Neural crest cell (in vitro differentiated cells): ENCODE data around the gene ZKSCAN4. TPM values are rescaled to one million over a fixed set of nuclear protein-coding genes. Genes with fewer than 3 reads are reported as not detected.

Experiments used
- DNase-seq: peaks from one replicate; pipeline ENCODE4 v3.0.0; 2021; ENCODE audit warnings: low read depth, mixed read lengths, low spot score
- H3K27ac Mint-ChIP-seq: one replicate; pipeline ENCODE4 v1.8.0; 2021; ENCODE audit warnings: mild to moderate bottlenecking, mixed read lengths; ENCODE audit not compliant: unreplicated experiment
- H3K27me3 Mint-ChIP-seq: 2 replicates; pipeline ENCODE4 v1.8.0; 2021; ENCODE audit warnings: low read depth, mild to moderate bottlenecking, mixed read lengths
- H3K36me3 Mint-ChIP-seq: 2 replicates; pipeline ENCODE4 v1.8.0; 2021; ENCODE audit warnings: low read depth, mild to moderate bottlenecking, mixed read lengths
- H3K4me1 Mint-ChIP-seq: 2 replicates; pipeline ENCODE4 v1.8.0; 2021; ENCODE audit warnings: mixed read lengths
- H3K4me3 Mint-ChIP-seq: one replicate; pipeline ENCODE4 v1.8.0; 2021; ENCODE audit warnings: mild to moderate bottlenecking, mixed read lengths
- H3K9me3 Mint-ChIP-seq: 2 replicates; pipeline ENCODE4 v1.8.0; 2021; ENCODE audit warnings: mixed read lengths
- CTCF ChIP-seq: fragments of 200-600 bp; sonication (generic); conservative IDR thresholded peaks from 2 replicates; pipeline ENCODE4 v1.5.0; 2021; ENCODE audit warnings: antibody characterized with exemption, mild to moderate bottlenecking
- total RNA-seq: library from RNA; stranded (reverse); gene quantifications from 2 replicates; pipeline ENCODE4 v1.2.1, GENCODE V29; 2021

ZKSCAN4 gene
- total RNA-seq, 1 donor from 2014 or later: 7.9 TPM

- Mint-ChIP-seq H3K4me1 (no peaks in the 10 kb centered on the region), H3K9me3 (no peaks in the 10 kb centered on the region), H3K36me3 (no peaks in the 10 kb centered on the region), H3K4me3 (no peak overlapping the region), H3K27ac (no peak overlapping the region), H3K27me3 (peaks cover 21% of the 10 kb centered on the region)
- no peak for DNase-seq
- no peak for TF ChIP-seq CTCF
Observed at GRCh38 chr6:28267695-28268059, 15.6 kb upstream of the ZKSCAN4 start.

GRCh38 chr6:28266962-28267694 lies 15.1 kb upstream of the ZKSCAN4 start, which contains the start of gene ZSCAN26:
Gene ZSCAN26 (plus strand): TSS chr6:28267143. CDS start chr6:28271920, 4,777 bp downstream.
- no peaks in the 10 kb centered on the region for H3K36me3 Mint-ChIP-seq
- no peak within 1 kb of the TSS for H3K27ac Mint-ChIP-seq
- peaks cover 25% of the 10 kb centered on the region for H3K27me3 Mint-ChIP-seq
- H3K4me3 Mint-ChIP-seq: no peak within 1 kb of the TSS
- DNase-seq: peak; percentile 80
- H3K9me3 Mint-ChIP-seq: no peaks in the 10 kb centered on the region
- no peaks in the 10 kb centered on the region for H3K4me1 Mint-ChIP-seq
- TF ChIP-seq CTCF: no peak

- Mint-ChIP-seq H3K4me1 (no peaks in the 10 kb centered on the region), H3K27me3 (peaks cover 28% of the 10 kb centered on the region), H3K27ac (no peak overlapping the region), H3K4me3 (no peak overlapping the region), H3K36me3 (no peaks in the 10 kb centered on the region), H3K9me3 (no peaks in the 10 kb centered on the region)
- no peak for DNase-seq
- TF ChIP-seq CTCF: no peak
Observed at GRCh38 chr6:28266563-28266961, 14.5 kb upstream of the ZKSCAN4 start.

DNA sequence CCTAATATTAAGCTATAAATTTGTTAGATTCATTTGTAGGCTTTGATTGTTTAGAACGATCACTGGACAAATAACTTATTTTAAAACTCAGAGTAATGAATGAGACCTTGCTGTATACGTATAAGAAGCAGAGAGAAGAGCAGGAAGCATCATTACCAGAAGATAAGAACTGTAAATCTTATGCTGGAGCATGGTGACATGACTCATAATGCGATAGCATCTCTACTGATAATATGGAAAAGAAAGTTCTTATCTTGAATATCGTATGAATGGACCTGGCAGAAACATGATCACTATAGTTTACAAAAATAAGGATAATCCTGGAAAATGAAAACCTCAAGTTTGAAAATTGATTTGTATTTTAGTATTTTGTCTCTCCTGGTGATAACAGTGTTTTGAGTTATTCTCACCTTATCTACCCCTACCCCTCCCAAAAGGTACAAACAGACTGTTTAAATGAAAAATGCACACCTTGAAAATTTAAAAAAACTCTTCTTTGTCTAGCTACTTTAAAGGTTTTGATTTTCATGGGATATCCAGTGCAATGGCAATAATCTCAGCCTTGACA lies 12.8 kb upstream of the ZKSCAN4 start:
- H3K27ac Mint-ChIP-seq: no peak overlapping the region
- no peaks in the 10 kb centered on the region for H3K4me1 Mint-ChIP-seq
- no peaks in the 10 kb centered on the region for H3K36me3 Mint-ChIP-seq
- peaks cover 41% of the 10 kb centered on the region for H3K27me3 Mint-ChIP-seq
- H3K4me3 Mint-ChIP-seq: peak overlapping the region; percentile 18
- TF ChIP-seq CTCF: no peak
- no peaks in the 10 kb centered on the region for H3K9me3 Mint-ChIP-seq
- no peak for DNase-seq

GRCh38 chr6:28263922-28264321 lies 11.9 kb upstream of the ZKSCAN4 start:
- H3K27me3 Mint-ChIP-seq: peaks cover 46% of the 10 kb centered on the region
- TF ChIP-seq CTCF: no peak
- H3K4me1 Mint-ChIP-seq: no peaks in the 10 kb centered on the region
- DNase-seq: no peak
- no peaks in the 10 kb centered on the region for H3K36me3 Mint-ChIP-seq
- no peak overlapping the region for H3K27ac Mint-ChIP-seq
- no peaks in the 10 kb centered on the region for H3K9me3 Mint-ChIP-seq
- H3K4me3 Mint-ChIP-seq: no peak overlapping the region
